Stimulated activated effector memory CD8-positive, alpha-beta T cell treated with anti-CD3 and anti-CD28 coated beads, Interleukin-12 subunit alpha, Interleukin-12 subunit beta, amount 100 ng/mL, for 72 hours (primary cell): ENCODE data around the gene WRAP73.

ENCODE experiments used
- ATAC-seq: fragments of 150-1000 bp; cut with Tn5 transposase; 2 replicates; pipeline ENCODE4 v1.10.0; 2021
- DNase-seq, 2 donors: peaks; one replicate each; pipeline ENCODE4 v3.0.0; 2021 to 2022; ENCODE audit warnings: low spot score in 2 of 2
- H3K27ac Mint-ChIP-seq: one replicate; pipeline ENCODE4 v1.8.0; 2022; ENCODE audit warnings: mild to moderate bottlenecking, mixed read lengths
- H3K36me3 Mint-ChIP-seq: one replicate; pipeline ENCODE4 v1.8.0; 2022; ENCODE audit warnings: mild to moderate bottlenecking, mixed read lengths
- H3K4me1 Mint-ChIP-seq: one replicate; pipeline ENCODE4 v1.8.0; 2022; ENCODE audit warnings: mixed read lengths
- H3K4me3 Mint-ChIP-seq: one replicate; pipeline ENCODE4 v1.8.0; 2022; ENCODE audit warnings: mild to moderate bottlenecking, mixed read lengths
- H3K9me3 Mint-ChIP-seq: one replicate; pipeline ENCODE4 v1.8.0; 2022; ENCODE audit warnings: mixed read lengths

WRAP73 gene

GRCh38 chr1:3663999-3664699, 14.2 kb upstream of the WRAP73 start:
- Mint-ChIP-seq H3K36me3 (no peaks in the 10 kb centered on the region), H3K4me1 (no peaks in the 10 kb centered on the region), H3K4me3 (no peak overlapping the region), H3K27ac (no peak overlapping the region), H3K9me3 (no peaks in the 10 kb centered on the region)
- ATAC-seq (no peak), DNase-seq (no peak)

GRCh38 chr1:3662080-3662671, 12.3 kb upstream of the WRAP73 start:
- Mint-ChIP-seq H3K4me1 (peaks cover 2% of the 10 kb centered on the region), H3K36me3 (no peaks in the 10 kb centered on the region), H3K9me3 (no peaks in the 10 kb centered on the region), H3K4me3 (no peak overlapping the region), H3K27ac (no peak overlapping the region)
- ATAC-seq (no peak), DNase-seq (no peak)

GRCh38 chr1:3661631-3662030, 11.7 kb upstream of the WRAP73 start:
- DNase-seq (no peak), ATAC-seq (no peak)
- H3K4me1 Mint-ChIP-seq: peaks cover 7% of the 10 kb centered on the region
- no peaks in the 10 kb centered on the region for H3K36me3 Mint-ChIP-seq
- H3K9me3 Mint-ChIP-seq: no peaks in the 10 kb centered on the region
- H3K27ac Mint-ChIP-seq: no peak overlapping the region
- no peak overlapping the region for H3K4me3 Mint-ChIP-seq

- no peaks in the 10 kb centered on the region for H3K36me3 Mint-ChIP-seq
- H3K4me1 Mint-ChIP-seq: peaks cover 15% of the 10 kb centered on the region
- ATAC-seq (peak; percentile 77), DNase-seq (no peak)
- H3K4me3 Mint-ChIP-seq: no peak overlapping the region
- H3K9me3 Mint-ChIP-seq: no peaks in the 10 kb centered on the region
- no peak overlapping the region for H3K27ac Mint-ChIP-seq
These were observed 10.8 kb upstream of the WRAP73 start for GRCh38 chr1:3660704-3661103.

- Mint-ChIP-seq H3K9me3 (no peaks in the 10 kb centered on the region), H3K4me1 (peaks cover 15% of the 10 kb centered on the region), H3K36me3 (no peaks in the 10 kb centered on the region), H3K27ac (no peak overlapping the region), H3K4me3 (no peak overlapping the region)
- DNase-seq (no peak), ATAC-seq (no peak)
These were observed 9.2 kb upstream of the WRAP73 start for GRCh38 chr1:3659093-3659492.

- no peaks in the 10 kb centered on the region for H3K36me3 Mint-ChIP-seq
- no peak overlapping the region for H3K27ac Mint-ChIP-seq
- DNase-seq (no peak), ATAC-seq (no peak)
- H3K9me3 Mint-ChIP-seq: no peaks in the 10 kb centered on the region
- H3K4me1 Mint-ChIP-seq: peaks cover 15% of the 10 kb centered on the region
- no peak overlapping the region for H3K4me3 Mint-ChIP-seq
These were observed 8.3 kb upstream of the WRAP73 start for GRCh38 chr1:3658231-3658615.

GRCh38 chr1:3657578-3658230, 7.8 kb upstream of the WRAP73 start:
- Mint-ChIP-seq H3K9me3 (no peaks in the 10 kb centered on the region), H3K4me1 (peaks cover 15% of the 10 kb centered on the region), H3K36me3 (no peaks in the 10 kb centered on the region), H3K4me3 (no peak overlapping the region), H3K27ac (no peak overlapping the region)
- ATAC-seq (no peak), DNase-seq (no peak)

GRCh38 chr1:3657096-3657475, 7.2 kb upstream of the WRAP73 start:
- peaks cover 15% of the 10 kb centered on the region for H3K4me1 Mint-ChIP-seq
- no peak overlapping the region for H3K4me3 Mint-ChIP-seq
- H3K36me3 Mint-ChIP-seq: no peaks in the 10 kb centered on the region
- ATAC-seq (no peak), DNase-seq (no peak)
- H3K27ac Mint-ChIP-seq: no peak overlapping the region
- no peaks in the 10 kb centered on the region for H3K9me3 Mint-ChIP-seq

- peaks cover 15% of the 10 kb centered on the region for H3K4me1 Mint-ChIP-seq
- ATAC-seq (peak; percentile 81), DNase-seq (peak in 1 of 2 donors; percentile 73)
- no peaks in the 10 kb centered on the region for H3K36me3 Mint-ChIP-seq
- H3K9me3 Mint-ChIP-seq: no peaks in the 10 kb centered on the region
- H3K27ac Mint-ChIP-seq: no peak overlapping the region
- H3K4me3 Mint-ChIP-seq: no peak overlapping the region
These were observed 6.7 kb upstream of the WRAP73 start for GRCh38 chr1:3656450-3657095.

GRCh38 chr1:3654549-3655281, 4.8 kb upstream of the WRAP73 start:
- peaks cover 20% of the 10 kb centered on the region for H3K4me1 Mint-ChIP-seq
- no peak overlapping the region for H3K4me3 Mint-ChIP-seq
- DNase-seq: no peak
- H3K27ac Mint-ChIP-seq: no peak overlapping the region
- no peak for ATAC-seq
- H3K9me3 Mint-ChIP-seq: no peaks in the 10 kb centered on the region
- no peaks in the 10 kb centered on the region for H3K36me3 Mint-ChIP-seq

- H3K36me3 Mint-ChIP-seq: no peaks in the 10 kb centered on the region
These were observed 3.3 kb upstream of the WRAP73 start for GRCh38 chr1:3653286-3653618.

GRCh38 chr1:3652548-3653285, 2.8 kb upstream of the WRAP73 start:
- Mint-ChIP-seq H3K4me3 (peak overlapping the region; percentile 47), H3K27ac (no peak overlapping the region), H3K4me1 (peaks cover 33% of the 10 kb centered on the region), H3K36me3 (peaks cover 1% of the 10 kb centered on the region), H3K9me3 (no peaks in the 10 kb centered on the region)
- DNase-seq (no peak), ATAC-seq (no peak)

More at GRCh38 chr1:3653286-3653618, 3.3 kb upstream of the WRAP73 start:
- peaks cover 27% of the 10 kb centered on the region for H3K4me1 Mint-ChIP-seq
- H3K9me3 Mint-ChIP-seq: no peaks in the 10 kb centered on the region
- H3K27ac Mint-ChIP-seq: peak overlapping the region; percentile 12
- H3K4me3 Mint-ChIP-seq: peak overlapping the region; percentile 47
- no peak for DNase-seq
- no peak for ATAC-seq

GRCh38 chr1:3651930-3652547, 2.1 kb upstream of the WRAP73 start, which contains the start of gene TP73:
TSS of gene TP73 (plus strand) at chr1:3652516. CDS start at chr1:3682366, 29,850 bp downstream.
- peaks cover 30% of the 10 kb centered on the region for H3K4me1 Mint-ChIP-seq
- peak within 1 kb of the TSS; percentile 12 for H3K27ac Mint-ChIP-seq
- peak within 1 kb of the TSS; percentile 72 for H3K4me3 Mint-ChIP-seq
- H3K9me3 Mint-ChIP-seq: no peaks in the 10 kb centered on the region
- DNase-seq (no peak), ATAC-seq (no peak)
- peaks cover 8% of the 10 kb centered on the region for H3K36me3 Mint-ChIP-seq
